Hair follicle dermal papilla cell (primary cell): Measurements from ENCODE around the gene ARHGAP31. TPM values are rescaled to one million over a fixed set of nuclear protein-coding genes. Genes with fewer than 3 reads are reported as not detected.

Experiments
- small RNA-seq: library from RNA; depleted of rRNA; stranded (forward); fragments of <200 nt; gene quantifications from one replicate; pipeline ENCODE3, GENCODE V24; 2012
- total RNA-seq: library from RNA; depleted of rRNA; stranded (reverse); fragments of >200 nt; gene quantifications from 2 replicates; pipeline ENCODE4 v1.2.3, GENCODE V29; 2012

The ARHGAP31 gene, protein sequence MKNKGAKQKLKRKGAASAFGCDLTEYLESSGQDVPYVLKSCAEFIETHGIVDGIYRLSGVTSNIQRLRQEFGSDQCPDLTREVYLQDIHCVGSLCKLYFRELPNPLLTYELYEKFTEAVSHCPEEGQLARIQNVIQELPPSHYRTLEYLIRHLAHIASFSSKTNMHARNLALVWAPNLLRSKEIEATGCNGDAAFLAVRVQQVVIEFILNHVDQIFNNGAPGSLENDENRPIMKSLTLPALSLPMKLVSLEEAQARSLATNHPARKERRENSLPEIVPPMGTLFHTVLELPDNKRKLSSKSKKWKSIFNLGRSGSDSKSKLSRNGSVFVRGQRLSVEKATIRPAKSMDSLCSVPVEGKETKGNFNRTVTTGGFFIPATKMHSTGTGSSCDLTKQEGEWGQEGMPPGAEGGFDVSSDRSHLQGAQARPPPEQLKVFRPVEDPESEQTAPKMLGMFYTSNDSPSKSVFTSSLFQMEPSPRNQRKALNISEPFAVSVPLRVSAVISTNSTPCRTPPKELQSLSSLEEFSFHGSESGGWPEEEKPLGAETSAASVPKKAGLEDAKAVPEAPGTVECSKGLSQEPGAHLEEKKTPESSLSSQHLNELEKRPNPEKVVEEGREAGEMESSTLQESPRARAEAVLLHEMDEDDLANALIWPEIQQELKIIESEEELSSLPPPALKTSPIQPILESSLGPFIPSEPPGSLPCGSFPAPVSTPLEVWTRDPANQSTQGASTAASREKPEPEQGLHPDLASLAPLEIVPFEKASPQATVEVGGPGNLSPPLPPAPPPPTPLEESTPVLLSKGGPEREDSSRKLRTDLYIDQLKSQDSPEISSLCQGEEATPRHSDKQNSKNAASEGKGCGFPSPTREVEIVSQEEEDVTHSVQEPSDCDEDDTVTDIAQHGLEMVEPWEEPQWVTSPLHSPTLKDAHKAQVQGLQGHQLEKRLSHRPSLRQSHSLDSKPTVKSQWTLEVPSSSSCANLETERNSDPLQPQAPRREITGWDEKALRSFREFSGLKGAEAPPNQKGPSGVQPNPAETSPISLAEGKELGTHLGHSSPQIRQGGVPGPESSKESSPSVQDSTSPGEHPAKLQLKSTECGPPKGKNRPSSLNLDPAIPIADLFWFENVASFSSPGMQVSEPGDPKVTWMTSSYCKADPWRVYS (N-terminal part only)
- 20.6 and 25.1 TPM in 2 replicates for total RNA-seq

GRCh38 chr3:119293871-119294695, at the start of gene ARHGAP31:
Gene ARHGAP31, plus strand, starts transcription at chr3:119294383. Its CDS starts 522 bp downstream, at chr3:119294905.

GRCh38 chr3:119463171-119464169, 169.3 kb downstream of the ARHGAP31 start, which contains the start of gene TMEM39A:
Gene TMEM39A, minus strand, starts transcription at chr3:119463615. Its CDS starts 1,541 bp downstream, at chr3:119462074.

Small RNAs within 50 kb of the gene (small RNA-seq; reads per million reads assigned to genes)
- gene RNU6-1127P: not detected

Other genes starting within 250 kb of the ARHGAP31 start
- gene TEX55, start 148.2 kb upstream of the ARHGAP31 start, total RNA-seq: not detected in 2 replicates
- gene UPK1B, start 120.8 kb upstream of the ARHGAP31 start, total RNA-seq: not detected in 2 replicates
- 22.9 and 29.9 TPM in 2 replicates for gene B4GALT4, start 53.5 kb upstream of the ARHGAP31 start, total RNA-seq
- gene TMEM39A, start 169.2 kb downstream of the ARHGAP31 start, total RNA-seq: 103 and 109 TPM in 2 replicates
- 11.8 and 12.8 TPM in 2 replicates for gene POGLUT1, start 174.6 kb downstream of the ARHGAP31 start, total RNA-seq
- 43.0 and 46.6 TPM in 2 replicates for gene TIMMDC1, start 204.2 kb downstream of the ARHGAP31 start, total RNA-seq